ENCODE measurements around the gene FAM168A. TPM values are rescaled to one million over a fixed set of nuclear protein-coding genes. Genes with fewer than 3 reads are reported as not detected.
A peak's percentile ranks its signal among the peaks of the same experiment; 100 is the strongest.

The FAM168A gene
- total RNA-seq, 1 donor from 2014 or later, result 31.0 TPM

DNA sequence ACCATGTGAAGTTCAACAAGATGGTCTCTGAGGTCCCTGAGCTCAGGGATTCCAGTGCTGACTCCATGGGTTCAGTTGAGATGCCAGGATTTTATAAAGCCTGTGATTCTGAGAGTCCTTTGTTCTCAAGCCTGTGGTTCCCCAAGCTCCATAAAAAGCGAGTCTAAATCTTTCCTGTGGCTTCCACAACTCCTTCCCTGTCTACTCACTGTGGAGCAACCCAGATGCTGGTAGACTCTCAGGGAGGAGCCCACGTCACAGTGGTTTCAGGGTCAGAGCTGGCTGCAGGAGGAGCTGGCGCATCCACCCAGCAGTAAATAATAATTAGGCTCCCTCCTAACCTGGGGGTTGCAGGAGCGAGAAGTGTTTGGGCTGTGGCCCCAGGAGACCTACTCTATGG lies 223.8 kb downstream of the FAM168A start:
- H3K27me3 ChIP-seq (ENCODE audit: low read depth), result no peaks in the 10 kb centered on the region
- intact Hi-C loops (cut with DNase I), result no loop called here
- H3K9me3 ChIP-seq, result no peaks in the 10 kb centered on the region
- H3K4me1 ChIP-seq, result peaks cover 26% of the 10 kb centered on the region
- H3K27ac ChIP-seq, result no peak overlapping the region
- ATAC-seq (no peak), DNase-seq (no peak)
- no peak for TF ChIP-seq CTCF (IDR thresholded peaks at IDR 0.05)
- no peak overlapping the region for H3K4me3 ChIP-seq
- H3K36me3 ChIP-seq, result no peaks in the 10 kb centered on the region

DNA sequence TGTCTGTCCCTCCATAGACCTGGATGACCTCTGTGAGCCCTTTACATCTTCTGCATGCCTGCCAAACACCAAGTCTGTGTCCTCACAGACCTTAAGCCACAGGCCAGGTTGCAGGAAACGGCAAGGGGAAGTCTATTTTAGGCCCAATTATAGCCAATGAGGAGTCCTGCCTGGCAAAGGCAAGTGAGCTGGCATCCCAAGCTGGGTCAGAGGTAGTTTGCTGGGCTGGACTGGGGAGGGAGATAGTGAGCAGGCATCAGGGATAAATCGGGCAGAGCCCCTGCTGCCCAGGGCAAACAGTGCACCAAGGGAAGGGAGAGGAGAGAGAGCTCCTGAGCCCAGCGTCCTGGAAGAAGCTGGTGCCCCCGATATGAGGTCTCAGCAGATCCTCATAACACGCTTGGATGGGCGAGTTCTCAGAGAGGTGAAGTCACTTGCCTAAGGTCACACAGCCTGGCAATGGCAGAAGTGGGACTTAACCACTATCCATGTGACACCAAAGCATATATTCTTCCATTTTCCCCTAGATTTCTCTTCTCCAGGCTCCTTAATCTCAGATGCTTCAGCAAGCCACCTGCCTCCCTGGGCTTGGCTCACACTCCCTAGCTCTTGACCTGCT lies 225.4 kb downstream of the FAM168A start:
- H3K36me3 ChIP-seq, result peaks cover 13% of the 10 kb centered on the region
- no peak overlapping the region for H3K4me3 ChIP-seq
- no peaks in the 10 kb centered on the region for H3K9me3 ChIP-seq
- H3K27ac ChIP-seq, result no peak overlapping the region
- peaks cover 14% of the 10 kb centered on the region for H3K4me1 ChIP-seq
- ATAC-seq (no peak), DNase-seq (no peak)
- H3K27me3 ChIP-seq (ENCODE audit: low read depth), result no peaks in the 10 kb centered on the region
- TF ChIP-seq CTCF (IDR thresholded peaks at IDR 0.05), result no peak
- intact Hi-C loops (cut with DNase I), result no loop called here

DNA sequence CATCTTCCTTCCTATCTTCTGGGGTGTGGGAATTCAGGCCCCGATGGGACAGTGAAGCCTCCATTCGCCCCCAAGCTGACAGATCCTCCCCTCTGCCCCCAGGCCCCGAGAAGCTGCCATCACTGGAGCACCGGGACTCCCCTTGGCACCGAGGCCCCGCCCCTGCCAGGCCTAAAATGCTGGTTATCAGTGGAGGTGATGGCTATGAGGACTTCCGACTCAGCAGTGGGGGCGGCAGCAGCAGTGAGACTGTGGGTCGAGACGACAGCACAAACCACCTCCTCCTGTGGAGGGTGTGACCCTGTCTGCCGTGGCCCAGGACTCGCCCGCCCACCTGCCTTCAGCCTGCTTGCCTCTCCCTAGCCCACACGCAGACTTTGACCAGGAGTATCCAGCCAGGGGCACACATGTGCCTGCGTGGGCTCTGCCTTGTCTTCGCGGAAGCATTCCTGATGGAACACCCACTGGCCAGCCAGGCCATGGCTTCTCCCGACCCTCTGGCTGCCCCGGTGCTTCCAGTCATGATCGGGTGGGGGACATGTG lies 230.4 kb downstream of the FAM168A start:
- H3K4me3 ChIP-seq, result no peak overlapping the region
- intact Hi-C loops (cut with DNase I), result no loop called here

DNA sequence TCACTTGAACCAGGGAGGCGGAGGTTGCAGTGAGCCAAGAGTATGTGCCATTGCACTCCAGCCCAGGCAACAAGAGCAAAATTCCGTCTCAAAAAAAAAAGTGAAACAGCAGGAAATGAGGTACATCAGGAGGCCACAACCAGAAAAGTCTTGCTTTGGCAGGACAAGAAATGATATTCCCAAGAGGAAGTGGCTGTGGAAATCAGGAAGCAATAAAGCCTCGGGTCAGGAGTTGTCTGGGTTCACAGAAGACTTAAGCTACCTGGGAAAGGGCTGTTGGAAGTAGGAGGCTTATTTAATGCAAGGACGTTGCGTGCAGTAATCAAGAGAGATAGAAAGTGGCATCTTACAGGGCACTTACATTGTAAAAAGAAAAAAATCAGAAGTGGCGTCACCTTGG lies 231.0 kb downstream of the FAM168A start:
- no peaks in the 10 kb centered on the region for H3K27me3 ChIP-seq (ENCODE audit: low read depth)
- no peak overlapping the region for H3K27ac ChIP-seq
- H3K9me3 ChIP-seq, result no peaks in the 10 kb centered on the region
- DNase-seq (no peak), ATAC-seq (no peak)
- H3K4me1 ChIP-seq, result peaks cover 14% of the 10 kb centered on the region
- H3K4me3 ChIP-seq, result no peak overlapping the region
- intact Hi-C loops (cut with DNase I), result no loop called here
- H3K36me3 ChIP-seq, result peaks cover 63% of the 10 kb centered on the region
- TF ChIP-seq CTCF (IDR thresholded peaks at IDR 0.05), result no peak

More for the DNA sequence above, 230.4 kb downstream of the FAM168A start:
- Histone ChIP-seq H3K4me1 (peaks cover 14% of the 10 kb centered on the region), H3K36me3 (peaks cover 57% of the 10 kb centered on the region), H3K27me3 (ENCODE audit: low read depth) (no peaks in the 10 kb centered on the region), H3K27ac (no peak overlapping the region), H3K9me3 (no peaks in the 10 kb centered on the region)
- TF ChIP-seq CTCF (IDR thresholded peaks at IDR 0.05), result no peak
- DNase-seq (no peak), ATAC-seq (no peak)

DNA sequence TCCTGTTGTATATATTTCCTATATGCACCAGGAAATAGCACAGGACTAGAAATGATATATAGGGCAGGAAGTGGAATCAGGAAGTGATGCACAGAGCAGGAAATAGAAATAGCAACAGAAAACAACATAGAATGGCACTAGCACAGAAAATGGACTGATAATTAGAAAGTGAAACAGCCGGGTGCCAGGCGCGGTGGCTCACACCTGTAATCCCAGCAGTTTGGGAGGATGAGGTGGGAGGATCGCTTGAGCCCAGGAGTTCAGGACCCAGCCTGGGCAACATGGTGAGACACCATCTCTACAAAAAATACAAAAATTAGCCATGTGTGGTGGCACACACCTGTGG lies 231.7 kb downstream of the FAM168A start:
- no peaks in the 10 kb centered on the region for H3K27me3 ChIP-seq (ENCODE audit: low read depth)
- H3K36me3 ChIP-seq, result peaks cover 70% of the 10 kb centered on the region
- DNase-seq (no peak), ATAC-seq (no peak)
- intact Hi-C loops (cut with DNase I), result no loop called here
- H3K4me3 ChIP-seq, result no peak overlapping the region
- TF ChIP-seq CTCF (IDR thresholded peaks at IDR 0.05), result no peak
- H3K4me1 ChIP-seq, result peaks cover 14% of the 10 kb centered on the region
- H3K27ac ChIP-seq, result peak overlapping the region; percentile 37
- no peaks in the 10 kb centered on the region for H3K9me3 ChIP-seq
